PC-3 (cell line): ENCODE measurements around the gene PLPPR2. TPM values are rescaled to one million over a fixed set of nuclear protein-coding genes. Genes with fewer than 3 reads are reported as not detected.
"Not testable (repeated sequence)": the region's sequence is repeated elsewhere in the genome, so short reads cannot be mapped to it uniquely, and the experiment has no call there.

ENCODE experiments used
- ATAC-seq: fragments of 200-7000 bp; cut with Tn5 transposase; 2 replicates; pipeline ENCODE4 v1.9.1; 2020; ENCODE audit warnings: mild to moderate bottlenecking, moderate library complexity
- BruUV-seq: library from RNA; stranded (reverse); fragments of 400-500 nt; replicated peaks from 2 replicates; lab custom pipeline; 2021; lab: Mats Ljungman, UMichigan
- CTCF ChIA-PET: fragments of 300-600 bp; sonication (Branson Sonifier 250); formaldehyde crosslinking; loops from one replicate; lab custom pipeline; 2022; ENCODE audit warnings: antibody characterized with exemption; lab: Charles Lee
- POLR2A ChIA-PET: fragments of 300-600 bp; sonication (Branson Sonifier 250); formaldehyde crosslinking; loops from one replicate; lab custom pipeline; 2022; ENCODE audit warnings: antibody characterized with exemption; ENCODE audit not compliant: unreplicated experiment; lab: Charles Lee
- DNase-seq: peaks from one replicate; pipeline ENCODE4 v3.0.0-alpha.2; 2015
- H2AFZ ChIP-seq: fragments of 300-600 bp; sonication (generic); 2 replicates; pipeline ENCODE4 v1.6.0; 2016; ENCODE audit warnings: antibody characterized with exemption, low read length
- H3F3A ChIP-seq: fragments of 300-600 bp; sonication (generic); one replicate; pipeline ENCODE4 v1.6.0; 2017; ENCODE audit warnings: antibody characterized with exemption, low read length, control low read depth, mild to moderate bottlenecking; ENCODE audit not compliant: unreplicated experiment
- H3K27ac ChIP-seq: fragments of 300-600 bp; sonication (generic); 2 replicates; pipeline ENCODE4 v1.5.1; 2016; ENCODE audit warnings: mild to moderate bottlenecking, low read length
- H3K27me3 ChIP-seq: fragments of 300-600 bp; sonication (generic); 2 replicates; pipeline ENCODE4 v1.6.1; 2016; ENCODE audit warnings: low read length, mixed read lengths
- H3K36me3 ChIP-seq: fragments of 300-600 bp; sonication (generic); 2 replicates; pipeline ENCODE4 v1.6.1; 2016; ENCODE audit warnings: low read depth, mixed run types, low read length, mixed read lengths
- H3K4me1 ChIP-seq: fragments of 300-600 bp; sonication (generic); 2 replicates; pipeline ENCODE4 v1.5.1; 2016; ENCODE audit warnings: low read length; ENCODE audit not compliant: insufficient read depth
- H3K4me2 ChIP-seq: fragments of 300-600 bp; sonication (generic); 2 replicates; pipeline ENCODE4 v1.6.0; 2016; ENCODE audit warnings: low read length
- H3K4me3 ChIP-seq: fragments of 300-600 bp; sonication (generic); 2 replicates; pipeline ENCODE4 v1.5.1; 2016; ENCODE audit warnings: mild to moderate bottlenecking, low read length, mixed read lengths
- H3K79me2 ChIP-seq: fragments of 300-600 bp; sonication (generic); 2 replicates; pipeline ENCODE4 v1.6.1; 2017; ENCODE audit warnings: low read length, mixed read lengths
- H3K9ac ChIP-seq: fragments of 300-600 bp; sonication (generic); 2 replicates; pipeline ENCODE4 v1.6.0; 2016; ENCODE audit warnings: mild to moderate bottlenecking, low read length
- H3K9me2 ChIP-seq: fragments of 300-600 bp; sonication (generic); replicated peaks from 2 replicates; pipeline ENCODE4 v1.6.1; 2016; ENCODE audit warnings: mixed run types, low read length, mixed read lengths
- H3K9me3 ChIP-seq: fragments of 300-600 bp; sonication (generic); 2 replicates; pipeline ENCODE4 v1.6.1; 2016; ENCODE audit warnings: low read length, mixed read lengths
- H4K20me1 ChIP-seq: fragments of 300-600 bp; sonication (generic); 2 replicates; pipeline ENCODE4 v1.6.1; 2016; ENCODE audit warnings: low read length, mixed read lengths
- EZH2 ChIP-seq: fragments of 300-600 bp; sonication (generic); IDR thresholded peaks from one replicate; pipeline ENCODE4 v1.6.1; 2017; ENCODE audit warnings: antibody characterized with exemption, mild to moderate bottlenecking, low read length; ENCODE audit not compliant: unreplicated experiment
- EZH2phosphoT487 ChIP-seq: fragments of 300-600 bp; sonication (generic); IDR thresholded peaks from 2 replicates; pipeline ENCODE4 v1.6.1; 2018; ENCODE audit warnings: mild to moderate bottlenecking, antibody characterized with exemption, low read length, borderline replicate concordance
- intact Hi-C: fragments of 100-400 bp; cut with micrococcal nuclease; formaldehyde crosslinking; loops from 2 replicates; pipeline ENCODE4 v1.9.0; 2023
- total RNA-seq: library from RNA; depleted of rRNA; stranded (reverse); fragments of >200 nt; gene quantifications from 2 replicates; pipeline ENCODE4 v1.2.3, GENCODE V29; 2014
- TF ChIP-seq, protein P1 (sequence below): fragments of 300-600 bp; sonication (generic); conservative IDR thresholded peaks from 2 replicates; pipeline ENCODE4 v1.5.1; 2017; ENCODE audit warnings: antibody characterized with exemption, low read depth, mild to moderate bottlenecking, low read length

PLPPR2 gene
- total RNA-seq, 1 experiment from 2014 or later, result 38.0 TPM

DNA sequence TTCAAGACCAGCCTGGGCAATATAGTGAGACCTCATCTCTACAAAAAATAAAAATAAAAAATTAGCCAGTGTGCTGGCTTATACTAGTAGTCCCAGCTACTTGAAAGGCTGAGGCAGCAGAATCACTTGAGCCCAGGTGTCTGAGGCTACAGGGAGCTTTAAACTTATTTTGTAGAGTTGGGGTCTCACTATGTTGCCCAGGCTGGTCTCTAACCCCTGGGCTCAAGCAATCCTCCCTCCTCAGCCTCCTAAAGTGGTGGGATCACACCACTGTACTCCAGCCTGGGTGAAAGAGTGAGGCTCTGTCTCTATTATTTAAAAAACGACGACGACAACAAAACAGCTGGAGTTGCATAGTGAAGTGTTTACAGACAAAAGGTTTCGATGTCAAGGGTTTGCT, 23.7 kb upstream of the PLPPR2 start:
- Histone ChIP-seq H3K4me3 (no peak overlapping the region), H3K9me3 (no peaks in the 10 kb centered on the region), H3K9me2 (no peaks in the 10 kb centered on the region), H3F3A (peaks cover 4% of the 10 kb centered on the region), H3K36me3 (peaks cover 35% of the 10 kb centered on the region), H3K27ac (no peak overlapping the region), H3K79me2 (no peaks in the 10 kb centered on the region), H2AFZ (no peak overlapping the region), H3K4me2 (no peak overlapping the region), H3K27me3 (no peaks in the 10 kb centered on the region), H4K20me1 (no peaks in the 10 kb centered on the region), H3K4me1 (no peaks in the 10 kb centered on the region), H3K9ac (no peak overlapping the region)
- no peak for DNase-seq
- intact Hi-C loops, result no loop called here
- TF ChIP-seq EZH2 (no peak), EZH2phosphoT487 (no peak)
- TF ChIP-seq, protein P1, sequence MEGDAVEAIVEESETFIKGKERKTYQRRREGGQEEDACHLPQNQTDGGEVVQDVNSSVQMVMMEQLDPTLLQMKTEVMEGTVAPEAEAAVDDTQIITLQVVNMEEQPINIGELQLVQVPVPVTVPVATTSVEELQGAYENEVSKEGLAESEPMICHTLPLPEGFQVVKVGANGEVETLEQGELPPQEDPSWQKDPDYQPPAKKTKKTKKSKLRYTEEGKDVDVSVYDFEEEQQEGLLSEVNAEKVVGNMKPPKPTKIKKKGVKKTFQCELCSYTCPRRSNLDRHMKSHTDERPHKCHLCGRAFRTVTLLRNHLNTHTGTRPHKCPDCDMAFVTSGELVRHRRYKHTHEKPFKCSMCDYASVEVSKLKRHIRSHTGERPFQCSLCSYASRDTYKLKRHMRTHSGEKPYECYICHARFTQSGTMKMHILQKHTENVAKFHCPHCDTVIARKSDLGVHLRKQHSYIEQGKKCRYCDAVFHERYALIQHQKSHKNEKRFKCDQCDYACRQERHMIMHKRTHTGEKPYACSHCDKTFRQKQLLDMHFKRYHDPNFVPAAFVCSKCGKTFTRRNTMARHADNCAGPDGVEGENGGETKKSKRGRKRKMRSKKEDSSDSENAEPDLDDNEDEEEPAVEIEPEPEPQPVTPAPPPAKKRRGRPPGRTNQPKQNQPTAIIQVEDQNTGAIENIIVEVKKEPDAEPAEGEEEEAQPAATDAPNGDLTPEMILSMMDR, result no peak
- ChIA-PET CTCF (interaction anchor here (0.7 kb wide), 1 partner anchor 53 kb away, joined by 7 read pairs; the partner anchor contains the start of gene EPOR), POLR2A (no interaction called here)
- no peak for ATAC-seq
- BruUV-seq, result no TSS peak

DNA sequence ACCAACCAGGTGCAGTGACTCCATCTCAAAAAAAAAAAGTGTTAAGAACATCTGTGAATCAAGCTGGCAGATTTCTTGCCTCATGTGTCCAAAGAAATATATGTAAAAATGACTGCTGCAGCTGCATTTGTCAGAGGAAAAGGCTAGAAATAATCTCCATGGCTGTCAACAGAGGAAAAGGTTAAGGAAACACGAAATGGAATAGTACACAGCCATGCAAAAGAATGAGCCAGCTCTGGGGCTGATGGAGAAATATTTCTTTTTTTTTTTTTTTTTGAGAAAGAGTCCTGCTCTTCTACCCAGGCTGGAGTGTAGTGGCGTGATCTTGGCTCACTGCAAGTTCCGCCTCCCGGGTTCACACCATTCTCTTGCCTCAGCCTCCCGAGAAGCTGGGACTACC, 22.4 kb upstream of the PLPPR2 start:
- Histone ChIP-seq H3K27me3 (no peaks in the 10 kb centered on the region), H3K79me2 (peaks cover under 1% of the 10 kb centered on the region), H3K4me3 (no peak overlapping the region), H3K27ac (no peak overlapping the region), H3F3A (peaks cover 4% of the 10 kb centered on the region), H3K4me1 (0 out of 2 replicates have a peak, but pooled peaks cover under 1% of the 10 kb centered on the region), H2AFZ (no peak overlapping the region), H3K36me3 (peaks cover 34% of the 10 kb centered on the region), H3K9me3 (no peaks in the 10 kb centered on the region), H3K9me2 (no peaks in the 10 kb centered on the region), H3K9ac (no peak overlapping the region), H3K4me2 (no peak overlapping the region), H4K20me1 (no peaks in the 10 kb centered on the region)
- intact Hi-C loops, result no loop called here
- ChIA-PET POLR2A (interaction anchor here (0.6 kb wide), 1 partner anchor 36 kb away, joined by 5 read pairs; no protein-coding TSS in a partner anchor), CTCF (no interaction called here)
- DNase-seq, result no peak
- TF ChIP-seq, protein P1, result no peak
- TF ChIP-seq EZH2 (no peak), EZH2phosphoT487 (no peak)
- no TSS peak for BruUV-seq
- ATAC-seq, result no peak

DNA sequence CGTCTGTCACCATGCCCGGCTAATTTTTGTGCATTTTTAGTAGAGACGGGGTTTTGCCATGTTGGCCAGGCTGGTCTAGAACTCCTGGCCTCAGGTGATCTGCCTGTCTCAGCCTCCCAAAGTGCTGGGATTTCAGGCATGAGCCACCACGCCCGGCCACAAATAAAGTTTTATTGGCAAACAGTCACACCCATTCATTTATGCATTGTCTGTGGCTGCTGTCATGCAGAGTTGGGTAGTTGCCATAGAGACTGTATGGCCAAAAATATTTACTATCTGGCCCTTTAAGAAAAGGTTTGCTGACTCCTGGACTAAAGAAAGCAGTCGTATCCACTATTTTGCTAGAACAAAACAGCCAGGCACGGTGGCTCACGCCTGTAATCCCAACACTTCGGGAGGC, 21.4 kb upstream of the PLPPR2 start:
- peak; percentile 75 for DNase-seq
- H3F3A ChIP-seq, H3K9me2 ChIP-seq, intact Hi-C loops, BruUV-seq, H3K27me3 ChIP-seq, H2AFZ ChIP-seq, CTCF ChIA-PET, POLR2A ChIA-PET, H3K9me3 ChIP-seq, H3K27ac ChIP-seq, H3K4me2 ChIP-seq, H3K4me3 ChIP-seq, H4K20me1 ChIP-seq, H3K9ac ChIP-seq: not testable (repeated sequence)
- peaks cover 10% of the 10 kb centered on the region for H3K79me2 ChIP-seq
- ATAC-seq, result peak; percentile 67
- peaks cover 34% of the 10 kb centered on the region for H3K36me3 ChIP-seq
- peaks cover 10% of the 10 kb centered on the region for H3K4me1 ChIP-seq
